K562 (cell line): ENCODE results near the gene ATP23. TPM values are rescaled to one million over a fixed set of nuclear protein-coding genes. Genes with fewer than 3 reads are reported as not detected.

ENCODE experiments used
- CHD1 ChIP-seq: fragments of 200-600 bp; sonication (generic); IDR thresholded peaks from one replicate; pipeline ENCODE4 v1.6.1; 2012; ENCODE audit warnings: mild to moderate bottlenecking, moderate library complexity, low read length, inconsistent platforms
- MCM5 ChIP-seq: fragments of 450-650 bp; IDR thresholded peaks from 2 replicates; pipeline ENCODE4 v1.6.1; 2016; ENCODE audit warnings: low read depth
- MTA2 ChIP-seq: fragments of 450-650 bp; IDR thresholded peaks from 2 replicates; pipeline ENCODE4 v1.6.1; 2016; ENCODE audit warnings: low read depth
- ZBTB11 ChIP-seq, 3 experiments: fragments of 200-800 bp in 1 of 3; fragments of 250-450 bp in 1 of 3; fragments of 450-650 bp in 1 of 3; sonication (Bioruptor Pico) in 1 of 3; sonication (Bioruptor generic) in 1 of 3; formaldehyde crosslinking in 1 of 3; IDR thresholded peaks; 2 replicates each; pipeline versions ENCODE4 v1.6.1 to v1.8.0; 2016 to 2022; ENCODE audit warnings: mild to moderate bottlenecking in 2 of 3, missing genetic modification characterization in 2 of 3, missing compliant biosample characterization in 1 of 3, moderate library complexity in 1 of 3
- polyA plus RNA-seq, 8 experiments: library from polyadenylated mRNA; depleted of rRNA in 4 of 8; stranded (reverse) in 5 of 8; unstranded in 3 of 8; fragments of >200 nt; fragmentation: Nextera tagmentation in 2 of 8; fragmentation: Illumina TruSeq in 1 of 8; extraction: Ambion mirVana in 2 of 8; extraction: Trizol in 1 of 8; gene quantifications; 2 replicates each; pipeline versions ENCODE4 v1.2.1 to v1.2.3, GENCODE V29; 2011 to 2014; ENCODE audit warnings: inconsistent platforms in 1 of 8, missing spikeins in 1 of 8
- total RNA-seq, 7 experiments: library from RNA; depleted of rRNA in 6 of 7; stranded (reverse); fragments of >200 nt in 6 of 7; fragmentation: Illumina TruSeq in 2 of 7; extraction: Trizol in 2 of 7; gene quantifications; 2 replicates each; pipeline versions ENCODE4 v1.2.1 to v1.2.3, GENCODE V29; 2011 to 2021; ENCODE audit warnings: low replicate concordance in 1 of 7
- TF ChIP-seq, protein P1 (sequence below), 2 experiments: fragments of 200-800 bp in 1 of 2; sonication (Bioruptor generic) in 1 of 2; sonication (generic) in 1 of 2; formaldehyde crosslinking in 1 of 2; IDR thresholded peaks in 1 of 2; conservative IDR thresholded peaks in 1 of 2; 2 replicates each; pipeline versions ENCODE4 v1.5.0 to v1.6.1; 2016 to 2020; ENCODE audit warnings: missing compliant biosample characterization in 1 of 2, missing genetic modification characterization in 1 of 2, missing genetic modification reagents in 1 of 2

Gene ATP23
- total and polyA plus RNA-seq, 9 of the 15 experiments (the other 6 are each of a cell fraction or from before 2014, with no cell fraction given) = 8.3 to 53.7 (median 28.5) TPM

- TF ChIP-seq ZBTB11 (CRISPR knock-in tag; IDR thresholded peaks at IDR 0.05) = no peak
- TF ChIP-seq CHD1 = no peak
- TF ChIP-seq, protein P1, sequence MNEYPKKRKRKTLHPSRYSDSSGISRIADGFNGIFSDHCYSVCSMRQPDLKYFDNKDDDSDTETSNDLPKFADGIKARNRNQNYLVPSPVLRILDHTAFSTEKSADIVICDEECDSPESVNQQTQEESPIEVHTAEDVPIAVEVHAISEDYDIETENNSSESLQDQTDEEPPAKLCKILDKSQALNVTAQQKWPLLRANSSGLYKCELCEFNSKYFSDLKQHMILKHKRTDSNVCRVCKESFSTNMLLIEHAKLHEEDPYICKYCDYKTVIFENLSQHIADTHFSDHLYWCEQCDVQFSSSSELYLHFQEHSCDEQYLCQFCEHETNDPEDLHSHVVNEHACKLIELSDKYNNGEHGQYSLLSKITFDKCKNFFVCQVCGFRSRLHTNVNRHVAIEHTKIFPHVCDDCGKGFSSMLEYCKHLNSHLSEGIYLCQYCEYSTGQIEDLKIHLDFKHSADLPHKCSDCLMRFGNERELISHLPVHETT (CRISPR knock-in tag; conservative IDR thresholded peaks at IDR 0.05 in 1 of 2, IDR thresholded peaks at IDR 0.05 in 1 of 2) = no peak
- TF ChIP-seq MCM5 = no peak
- no peak for TF ChIP-seq MTA2
These were observed 23.1 kb downstream of the ATP23 start (continued) for GRCh38 chr12:57964421-57964820.
